Skin epidermis (tissue), 12 donors: ENCODE measurements around the gene WDR54.

ENCODE experiments used
- H3K27ac ChIP-seq, 21 experiments: fragments of 200-600 bp; sonication (generic) in 11 of 21; one replicate each; pipeline ENCODE4 v1.5.0; 2020; ENCODE audit warnings: mild to moderate bottlenecking in 3 of 21, inconsistent platforms in 2 of 21, moderate library complexity in 2 of 21
- H3K4me3 ChIP-seq, 7 experiments: fragments of 200-600 bp; sonication (generic) in 2 of 7; one replicate each; pipeline ENCODE4 v1.5.0; 2020; ENCODE audit warnings: inconsistent platforms in 2 of 7, mild to moderate bottlenecking in 2 of 7, moderate library complexity in 1 of 7

WDR54 gene

GRCh38 chr2:74396149-74396548 lies 25.4 kb upstream of the WDR54 start:
- H3K27ac ChIP-seq, result no peak overlapping the region
- no peak overlapping the region for H3K4me3 ChIP-seq

GRCh38 chr2:74399785-74400184 lies 21.7 kb upstream of the WDR54 start:
- no peak overlapping the region for H3K27ac ChIP-seq
- no peak overlapping the region for H3K4me3 ChIP-seq

- H3K27ac ChIP-seq, result no peak overlapping the region
- no peak overlapping the region for H3K4me3 ChIP-seq
Measured at GRCh38 chr2:74401891-74402290, 19.6 kb upstream of the WDR54 start.

- H3K4me3 ChIP-seq, result no peak overlapping the region
- no peak overlapping the region for H3K27ac ChIP-seq
Measured at GRCh38 chr2:74406035-74406434, 15.5 kb upstream of the WDR54 start.

- Histone ChIP-seq H3K4me3 (no peak overlapping the region), H3K27ac (no peak overlapping the region)
Measured at GRCh38 chr2:74407682-74408081, 13.8 kb upstream of the WDR54 start.

GRCh38 chr2:74413001-74413698 lies 8.4 kb upstream of the WDR54 start:
- peak overlapping the region in 2 of 21 experiments; percentile 25 to 38 for H3K27ac ChIP-seq
- H3K4me3 ChIP-seq, result no peak overlapping the region

GRCh38 chr2:74414441-74414840 lies 7.1 kb upstream of the WDR54 start:
- Histone ChIP-seq H3K27ac (peak overlapping the region in 18 of 21 experiments; percentile 1 to 78 (median 50)), H3K4me3 (peak overlapping the region; percentile 30 to 59 (median 47))

- Histone ChIP-seq H3K4me3 (peak overlapping the region; percentile 30 to 59 (median 47)), H3K27ac (peak overlapping the region in 18 of 21 experiments; percentile 1 to 78 (median 50))
Measured at GRCh38 chr2:74414881-74415761, 6.4 kb upstream of the WDR54 start.

GRCh38 chr2:74415762-74416395 lies 5.7 kb upstream of the WDR54 start:
- peak overlapping the region in 8 of 21 experiments; percentile 4 to 78 (median 58) for H3K27ac ChIP-seq
- H3K4me3 ChIP-seq, result peak overlapping the region; percentile 30 to 59 (median 47)

GRCh38 chr2:74416778-74417177 lies 4.8 kb upstream of the WDR54 start:
- H3K27ac ChIP-seq, result no peak overlapping the region
- H3K4me3 ChIP-seq, result no peak overlapping the region

GRCh38 chr2:74417197-74417596 lies 4.3 kb upstream of the WDR54 start:
- H3K4me3 ChIP-seq, result no peak overlapping the region

GRCh38 chr2:74417763-74418162 lies 3.8 kb upstream of the WDR54 start:
- no peak overlapping the region for H3K27ac ChIP-seq
- no peak overlapping the region for H3K4me3 ChIP-seq

More at GRCh38 chr2:74417197-74417596, 4.3 kb upstream of the WDR54 start:
- H3K27ac ChIP-seq, result no peak overlapping the region

- no peak overlapping the region for H3K4me3 ChIP-seq
- H3K27ac ChIP-seq, result no peak overlapping the region
Measured at GRCh38 chr2:74418312-74418711, 3.2 kb upstream of the WDR54 start.

GRCh38 chr2:74419345-74419744 lies 2.2 kb upstream of the WDR54 start:
- Histone ChIP-seq H3K4me3 (no peak overlapping the region), H3K27ac (peak overlapping the region in 1 of 21 experiments; percentile 37)

GRCh38 chr2:74420006-74420405 lies 1.5 kb upstream of the WDR54 start:
- Histone ChIP-seq H3K27ac (no peak overlapping the region), H3K4me3 (no peak overlapping the region)

GRCh38 chr2:74420443-74421103 lies 957 bp upstream of the WDR54 start:
- peak overlapping the region in 5 of 7 experiments; percentile 44 to 64 (median 60) for H3K4me3 ChIP-seq

GRCh38 chr2:74423231-74424095 lies 1.9 kb downstream of the WDR54 start:
- H3K27ac ChIP-seq, result no peak overlapping the region

More at GRCh38 chr2:74420443-74421103, 957 bp upstream of the WDR54 start:
- peak overlapping the region in 7 of 21 experiments; percentile 17 to 85 (median 80) for H3K27ac ChIP-seq

GRCh38 chr2:74424139-74424992 lies 2.8 kb downstream of the WDR54 start:
- H3K4me3 ChIP-seq, result no peak overlapping the region
- peak overlapping the region in 3 of 21 experiments; percentile 3 to 51 (median 24) for H3K27ac ChIP-seq

More at GRCh38 chr2:74423231-74424095, 1.9 kb downstream of the WDR54 start:
- H3K4me3 ChIP-seq, result no peak overlapping the region
